K562 (cell line): ENCODE results near the gene IRS1. TPM values are rescaled to one million over a fixed set of nuclear protein-coding genes. Genes with fewer than 3 reads are reported as not detected.
A peak's percentile ranks its signal among the peaks of the same experiment; 100 is the strongest.

Experiments
- BACH1 ChIP-seq: fragments of 200-800 bp; sonication (Bioruptor generic); IDR thresholded peaks from 2 replicates; pipeline ENCODE4 v1.6.1; 2016; ENCODE audit warnings: missing genetic modification characterization, missing compliant biosample characterization
- ELF4 ChIP-seq: fragments of 450-650 bp; formaldehyde crosslinking; IDR thresholded peaks from 2 replicates; pipeline ENCODE4 v1.4.0; 2022; ENCODE audit warnings: missing genetic modification characterization
- ELK3 ChIP-seq: fragments of 450-650 bp; formaldehyde crosslinking; IDR thresholded peaks from 2 replicates; pipeline ENCODE4 v1.4.0; 2020; ENCODE audit warnings: mild to moderate bottlenecking
- FOS ChIP-seq: IDR thresholded peaks from 3 replicates; pipeline ENCODE4 v1.6.1; 2011; ENCODE audit not compliant: insufficient read length; ENCODE audit errors: extremely low read depth
- ID3 ChIP-seq, 2 experiments: fragments of 250-450 bp in 1 of 2; fragments of 450-650 bp in 1 of 2; sonication (Bioruptor Pico) in 1 of 2; IDR thresholded peaks; 2 replicates each; pipeline versions ENCODE4 v1.6.1 to v1.8.0; 2016 to 2021; ENCODE audit warnings: mild to moderate bottlenecking in 2 of 2, moderate library complexity in 2 of 2, missing compliant biosample characterization in 1 of 2, missing genetic modification characterization in 1 of 2
- KAT2B ChIP-seq: IDR thresholded peaks from one replicate; pipeline ENCODE4 v1.6.1; 2012; ENCODE audit warnings: low read depth, mild to moderate bottlenecking, control low read depth, inconsistent platforms, low read length, moderate library complexity
- KDM4B ChIP-seq, 2 experiments: fragments of 450-650 bp in 1 of 2; sonication (generic) in 1 of 2; IDR thresholded peaks; 2 replicates each; pipeline ENCODE4 v1.6.1; 2016 to 2017; ENCODE audit warnings: borderline replicate concordance in 2 of 2, antibody characterized with exemption in 1 of 2, low read depth in 1 of 2, mild to moderate bottlenecking in 1 of 2
- MCM7 ChIP-seq, 2 experiments: fragments of 450-650 bp; IDR thresholded peaks; 2 replicates each; pipeline ENCODE4 v1.6.1; 2016 to 2018
- MEIS2 ChIP-seq: fragments of 450-650 bp; IDR thresholded peaks from 2 replicates; pipeline ENCODE4 v1.6.1; 2014; ENCODE audit warnings: mild to moderate bottlenecking; ENCODE audit not compliant: partially characterized antibody
- NFRKB ChIP-seq: fragments of 450-650 bp; IDR thresholded peaks from 2 replicates; pipeline ENCODE4 v1.6.1; 2016; ENCODE audit warnings: low read depth
- RNF219 ChIP-seq: fragments of 250-450 bp; sonication (Bioruptor Pico); IDR thresholded peaks from 2 replicates; pipeline ENCODE4 v1.5.0; 2022; ENCODE audit warnings: mild to moderate bottlenecking
- RREB1 ChIP-seq: fragments of 250-450 bp; sonication (Bioruptor Pico); IDR thresholded peaks from 2 replicates; pipeline ENCODE4 v1.4.0; 2020
- SP2 ChIP-seq: IDR thresholded peaks from 2 replicates; pipeline ENCODE4 v1.6.1; 2011; ENCODE audit warnings: mild to moderate bottlenecking, low read depth, low read length, moderate library complexity; ENCODE audit not compliant: poor library complexity, severe bottlenecking; ENCODE audit errors: extremely low read depth
- TAL1 ChIP-seq: fragments of 450-650 bp; IDR thresholded peaks from 2 replicates; pipeline ENCODE4 v1.6.1; 2016; ENCODE audit warnings: mild to moderate bottlenecking
- ZKSCAN1 ChIP-seq: fragments of 150-350 bp; IDR thresholded peaks from 2 replicates; pipeline ENCODE4 v1.6.1; 2016; ENCODE audit warnings: low read depth, low read length
- ZNF217 ChIP-seq: sonication (generic); formaldehyde crosslinking; IDR thresholded peaks from 2 replicates; pipeline ENCODE4 v1.8.0; 2022; ENCODE audit warnings: mild to moderate bottlenecking, missing genetic modification reagents
- ZNF23 ChIP-seq: fragments of 250-450 bp; sonication (Bioruptor Pico); IDR thresholded peaks from 2 replicates; pipeline ENCODE4 v1.4.0; 2020; ENCODE audit warnings: mild to moderate bottlenecking
- ZNF354B ChIP-seq: fragments of 250-450 bp; sonication (Bioruptor Pico); IDR thresholded peaks from 2 replicates; pipeline ENCODE4 v1.4.0; 2020
- ZNF57 ChIP-seq: fragments of 450-650 bp; formaldehyde crosslinking; IDR thresholded peaks from 2 replicates; pipeline ENCODE4 v1.4.0; 2020; ENCODE audit warnings: mild to moderate bottlenecking, moderate library complexity
- ZNF589 ChIP-seq: fragments of 200-800 bp; sonication (Bioruptor generic); IDR thresholded peaks from 2 replicates; pipeline ENCODE4 v1.6.1; 2016; ENCODE audit warnings: low read depth, missing genetic modification characterization, missing compliant biosample characterization
- ZNF785 ChIP-seq: fragments of 250-450 bp; sonication (Bioruptor Pico); IDR thresholded peaks from 2 replicates; pipeline ENCODE4 v1.4.0; 2020; ENCODE audit warnings: mild to moderate bottlenecking
- polyA plus RNA-seq, 8 experiments: library from polyadenylated mRNA; depleted of rRNA in 4 of 8; stranded (reverse) in 5 of 8; unstranded in 3 of 8; fragments of >200 nt; fragmentation: Nextera tagmentation in 2 of 8; fragmentation: Illumina TruSeq in 1 of 8; extraction: Ambion mirVana in 2 of 8; extraction: Trizol in 1 of 8; gene quantifications; 2 replicates each; pipeline versions ENCODE4 v1.2.1 to v1.2.3, GENCODE V29; 2011 to 2014; ENCODE audit warnings: inconsistent platforms in 1 of 8, missing spikeins in 1 of 8
- total RNA-seq, 7 experiments: library from RNA; depleted of rRNA in 6 of 7; stranded (reverse); fragments of >200 nt in 6 of 7; fragmentation: Illumina TruSeq in 2 of 7; extraction: Trizol in 2 of 7; gene quantifications; 2 replicates each; pipeline versions ENCODE4 v1.2.1 to v1.2.3, GENCODE V29; 2011 to 2021; ENCODE audit warnings: low replicate concordance in 1 of 7

IRS1 gene
- total and polyA plus RNA-seq, 9 of the 15 experiments (the other 6 are each of a cell fraction or from before 2014, with no cell fraction given), result under 0.01 to 0.31 (median 0.08) TPM; not detected in 1

- TF ChIP-seq RNF219 (CRISPR knock-in tag), result no peak
- no peak for TF ChIP-seq RREB1 (CRISPR knock-in tag)
- no peak for TF ChIP-seq ZNF57 (CRISPR knock-in tag)
- no peak for TF ChIP-seq ZNF589
- no peak for TF ChIP-seq ZNF23 (CRISPR knock-in tag)
- TF ChIP-seq ZNF354B (CRISPR knock-in tag), result no peak
- 0 out of 2 replicates have a peak, but pooled peaks have one; percentile 64 for TF ChIP-seq NFRKB
- peak; percentile 94 for TF ChIP-seq TAL1
- no peak for TF ChIP-seq ZNF217 (CRISPR knock-in tag)
- TF ChIP-seq FOS, result no peak
- no peak for TF ChIP-seq ID3 (CRISPR knock-in tag; IDR thresholded peaks at IDR 0.05)
- no peak for TF ChIP-seq ID3 (tag; IDR thresholded peaks at IDR 0.05)
- no peak for TF ChIP-seq KAT2B
- TF ChIP-seq MEIS2, result no peak
- TF ChIP-seq BACH1 (tag), result no peak
- TF ChIP-seq SP2, result no peak
- no peak for TF ChIP-seq ZKSCAN1
- TF ChIP-seq MCM7 (IDR thresholded peaks at IDR 0.05), result no peak
- no peak for TF ChIP-seq ELF4
- TF ChIP-seq KDM4B (IDR thresholded peaks at IDR 0.05; ENCODE audit: borderline replicate concordance in 2 of 2, low read depth in 1 of 2), result no peak
- TF ChIP-seq ELK3, result no peak
- no peak for TF ChIP-seq ZNF785 (CRISPR knock-in tag)
Measured at GRCh38 chr2:226835420-226835795, 35.8 kb upstream of the IRS1 start (continued).
